Endometrial microvascular endothelial cells (primary cell): ENCODE results near the gene GDF7. TPM values are rescaled to one million over a fixed set of nuclear protein-coding genes. Genes with fewer than 3 reads are reported as not detected.

ENCODE experiments used
- in situ Hi-C: cut with HindIII; loops from 2 replicates; pipeline ENCODE4 v1.10.0; 2017; ENCODE audit warnings: low sequenced_read_pairs, low pct_unique_long_range_greater_than_20kb; ENCODE audit errors: inconsistent ontology term
- total RNA-seq: library from RNA; depleted of rRNA; stranded (reverse); fragments of >200 nt; gene quantifications from one replicate; pipeline ENCODE4 v1.2.3, GENCODE V29; 2015; ENCODE audit errors: inconsistent ontology term

Gene GDF7
- total RNA-seq, 1 donor from 2014 or later: 0.09 TPM

DNA sequence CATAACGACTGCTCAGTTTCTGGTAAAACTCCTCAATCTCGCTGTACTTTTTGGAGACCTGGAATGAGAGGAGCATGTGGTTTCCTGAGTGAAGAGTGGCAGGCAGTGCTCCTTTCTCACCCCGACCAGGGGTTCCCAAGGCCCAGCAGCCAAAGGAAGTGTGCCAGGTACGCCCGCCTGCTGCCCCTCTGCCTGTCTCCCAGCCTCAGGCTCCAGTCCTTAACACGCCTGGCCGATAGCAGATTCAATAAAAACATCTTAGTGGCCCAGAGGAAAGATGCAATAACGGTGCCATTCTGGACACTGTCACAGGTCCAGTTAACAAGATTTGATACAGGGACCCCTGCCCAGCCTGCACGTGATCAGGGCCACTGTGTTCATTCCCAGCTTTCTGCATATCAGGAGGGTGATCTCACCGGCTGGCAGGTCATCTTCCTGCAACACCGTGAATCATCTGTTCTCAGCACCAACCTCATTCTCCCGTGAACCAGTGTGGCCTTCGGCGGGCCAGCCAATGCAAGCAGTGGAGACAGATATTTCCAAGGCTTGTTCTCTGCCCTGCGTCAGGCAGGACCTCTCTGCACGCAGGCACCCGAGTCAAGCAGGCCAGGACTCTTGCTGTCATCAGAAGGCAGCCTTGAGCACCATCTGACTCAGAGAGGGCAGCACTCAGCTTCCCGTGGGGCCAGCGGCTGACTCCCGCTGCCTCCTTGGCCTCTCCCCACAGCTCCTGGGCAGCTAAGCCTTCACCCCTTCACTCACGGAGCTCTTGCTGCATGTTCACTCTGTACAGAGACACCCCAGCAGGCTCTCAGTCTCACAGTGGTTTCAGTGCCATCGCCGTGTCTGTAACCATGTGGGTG lies 25.6 kb upstream of the GDF7 start:
- in situ Hi-C loops: no loop called here

DNA sequence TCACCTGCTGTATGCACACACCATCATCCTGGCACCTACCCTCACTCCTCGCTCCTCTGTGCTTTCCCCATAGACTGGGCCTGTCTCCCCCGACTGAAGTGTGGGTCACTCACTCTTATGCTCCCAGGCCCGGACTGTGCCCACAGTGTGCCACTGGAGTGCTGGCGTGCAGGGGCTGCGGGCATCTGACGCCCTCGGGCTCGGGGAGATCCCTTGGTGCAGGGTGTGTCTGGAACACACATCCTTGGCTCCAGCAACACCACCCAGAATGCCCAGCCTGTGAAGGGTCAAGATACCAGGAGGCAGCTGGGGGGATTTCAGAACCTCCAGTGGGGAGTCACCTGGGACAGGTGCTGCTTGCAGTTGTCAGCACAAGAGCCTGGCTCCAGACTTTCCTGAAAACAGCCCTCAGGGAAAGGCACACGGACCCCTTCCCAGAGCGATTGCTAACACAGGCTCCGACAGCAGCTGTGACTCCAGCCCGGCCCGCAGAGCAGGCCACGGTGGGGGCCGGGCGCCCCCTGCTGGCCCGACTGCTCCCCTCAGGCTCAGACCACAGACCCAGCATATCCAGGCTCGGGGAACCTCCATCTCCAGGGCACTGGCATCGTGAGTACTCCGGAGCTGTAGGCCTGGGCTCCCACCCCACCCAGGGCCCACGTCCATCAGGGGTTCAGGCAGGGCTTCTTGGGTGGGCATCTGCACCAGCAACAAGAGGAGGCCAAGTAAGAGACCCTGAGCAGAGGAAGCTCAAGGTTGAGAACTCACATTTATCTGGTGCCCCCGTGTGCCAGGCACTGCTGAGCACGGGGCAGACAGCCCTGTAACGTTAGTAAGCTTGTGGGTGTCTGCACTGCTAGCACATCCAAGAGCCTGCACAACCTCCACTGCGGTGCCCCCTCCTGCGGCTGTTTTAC lies 24.6 kb upstream of the GDF7 start:
- in situ Hi-C loops: no loop called here

DNA sequence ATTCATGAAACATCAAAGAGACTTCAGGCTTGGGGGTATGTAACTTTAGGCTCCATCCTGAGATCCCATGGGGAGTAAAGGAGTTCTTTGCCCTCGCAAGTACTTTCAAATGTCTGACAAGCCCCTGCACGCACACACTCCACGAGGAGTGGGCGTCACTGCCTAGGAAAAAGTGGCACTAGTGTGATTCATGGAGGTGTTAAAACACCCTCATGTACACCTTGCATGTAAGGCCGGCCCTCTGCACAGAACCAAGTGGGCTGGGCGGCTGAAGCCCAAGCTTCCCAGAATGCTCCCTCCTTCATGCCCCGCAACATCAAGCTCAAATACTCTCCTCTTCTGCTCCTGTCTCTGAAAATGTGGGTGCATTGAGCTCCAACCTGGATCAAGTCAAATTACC lies 23.9 kb upstream of the GDF7 start:
- in situ Hi-C loops: no loop called here

DNA sequence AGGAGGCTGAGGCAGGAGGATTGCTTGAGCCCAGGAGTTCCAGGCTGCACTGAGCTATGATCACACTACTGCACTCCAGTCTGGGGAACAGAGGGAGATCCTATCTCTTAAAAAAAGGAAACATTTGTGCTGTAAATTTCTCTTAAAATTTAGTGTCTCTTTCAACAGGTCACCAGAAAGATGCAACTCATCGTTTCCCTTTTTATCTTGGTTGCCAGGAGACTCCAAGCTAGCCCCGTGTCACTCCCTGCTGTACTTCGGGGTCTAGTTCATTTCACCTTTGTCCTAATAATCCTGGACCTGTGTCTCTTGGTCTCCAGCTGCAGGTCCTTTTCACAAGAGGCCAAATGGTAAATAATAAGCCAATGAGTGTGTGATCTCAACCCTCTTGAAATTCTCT lies 23.1 kb upstream of the GDF7 start:
- in situ Hi-C loops: no loop called here

DNA sequence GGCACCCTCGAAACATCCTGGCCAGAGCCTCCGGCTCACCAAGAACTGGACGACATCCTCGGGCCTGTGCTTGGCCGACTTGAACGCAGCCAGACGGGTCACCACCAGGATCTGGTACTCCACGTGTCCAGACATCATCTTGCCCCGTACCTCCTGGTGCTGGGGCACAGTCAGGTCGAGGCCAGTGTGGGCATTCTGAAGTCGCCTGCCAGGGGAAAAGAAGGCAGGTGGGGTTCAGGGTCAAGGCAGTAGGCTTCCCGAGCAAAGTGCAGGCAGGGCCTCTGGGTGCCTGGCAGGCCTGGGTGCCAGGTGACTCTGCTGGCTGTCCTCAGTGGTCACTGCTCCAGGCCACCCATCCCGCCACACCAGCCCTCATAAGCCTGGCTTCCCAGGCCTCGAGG lies 21.6 kb upstream of the GDF7 start:
- in situ Hi-C loops: loop anchor here (5.0 kb wide), 1 partner anchor 203 kb away; no protein-coding TSS in a partner anchor

DNA sequence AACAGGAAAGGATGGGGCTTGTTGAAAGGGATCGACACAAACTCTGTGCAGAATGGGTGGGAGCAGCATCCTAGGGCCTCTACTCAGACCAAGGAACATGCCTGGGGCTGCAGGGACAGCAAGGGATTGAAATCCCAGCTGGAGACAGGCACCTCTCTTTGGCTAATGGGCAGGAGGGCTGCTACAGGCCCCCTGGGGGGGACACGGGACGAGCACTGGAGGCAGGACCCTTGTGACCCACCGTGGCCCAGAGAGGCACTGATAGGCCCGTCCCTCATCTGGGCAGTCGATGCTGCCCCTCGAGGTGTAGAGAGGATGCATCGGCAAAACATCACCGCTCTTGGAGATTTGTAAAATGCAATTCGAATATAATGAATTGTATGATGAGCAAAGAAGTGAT lies 21.2 kb upstream of the GDF7 start:
- in situ Hi-C loops: loop anchor here (5.0 kb wide), 1 partner anchor 203 kb away; no protein-coding TSS in a partner anchor

DNA sequence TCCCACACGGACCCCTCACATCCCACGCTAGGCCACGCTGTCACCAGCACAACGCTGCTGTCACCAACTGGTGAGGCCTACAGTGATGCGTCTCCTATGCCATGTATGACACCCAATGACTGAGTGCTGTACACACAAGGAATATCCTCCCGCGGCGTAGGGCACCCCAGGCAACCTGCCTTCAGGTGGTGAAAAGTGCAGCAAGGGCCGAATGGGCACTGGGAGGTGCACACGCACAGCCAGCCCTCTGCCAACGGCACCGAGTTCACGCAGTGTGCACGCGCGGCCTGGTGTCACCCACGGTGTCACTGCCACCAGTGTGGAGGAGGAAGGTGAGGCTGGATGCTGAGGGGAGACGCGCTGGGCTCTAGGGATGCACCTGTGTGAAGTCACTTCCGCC lies 20.5 kb upstream of the GDF7 start:
- in situ Hi-C loops: loop anchor here (5.0 kb wide), 1 partner anchor 204 kb away; no protein-coding TSS in a partner anchor

DNA sequence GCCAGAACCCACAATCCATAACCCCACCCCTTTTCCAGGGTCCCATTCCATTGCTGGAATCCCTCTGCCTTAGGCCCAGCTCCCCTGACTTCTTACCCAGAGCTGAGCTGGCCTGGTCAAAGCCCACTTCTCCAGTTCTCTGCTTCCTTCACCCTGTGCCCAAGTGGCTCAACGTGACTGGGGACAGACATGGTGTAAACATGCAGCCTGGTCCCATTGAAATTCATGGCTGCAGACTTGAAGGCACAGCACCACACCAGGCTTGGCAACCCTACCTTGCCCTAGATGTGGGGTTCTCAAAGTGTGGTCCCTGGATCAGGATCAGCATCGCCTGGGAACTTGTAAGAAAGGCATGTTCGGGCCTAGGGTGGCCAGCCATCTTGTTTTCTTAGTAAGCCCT lies 19.7 kb upstream of the GDF7 start:
- in situ Hi-C loops: loop anchor here (5.0 kb wide), 1 partner anchor 205 kb away; no protein-coding TSS in a partner anchor

DNA sequence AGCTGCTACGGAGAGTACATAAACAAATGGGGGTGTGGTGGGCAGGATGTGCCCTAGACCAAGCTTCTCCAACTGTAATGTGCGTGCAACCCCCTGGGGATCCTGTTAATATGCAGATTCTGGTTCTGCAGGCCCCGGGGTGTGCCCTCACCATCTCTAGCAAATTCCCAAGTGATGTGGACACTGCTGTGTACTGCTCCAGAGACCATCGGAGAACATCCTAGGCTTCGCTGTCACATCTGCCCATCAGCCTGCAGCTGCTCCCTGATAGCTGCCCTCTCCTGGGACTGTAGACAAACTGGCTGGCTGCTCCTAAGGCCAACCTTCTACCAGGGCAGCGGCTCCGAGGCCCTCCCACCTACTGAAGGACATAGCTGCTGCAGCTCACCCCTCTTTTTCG lies 19.2 kb upstream of the GDF7 start:
- in situ Hi-C loops: loop anchor here (5.0 kb wide), 1 partner anchor 205 kb away; no protein-coding TSS in a partner anchor

DNA sequence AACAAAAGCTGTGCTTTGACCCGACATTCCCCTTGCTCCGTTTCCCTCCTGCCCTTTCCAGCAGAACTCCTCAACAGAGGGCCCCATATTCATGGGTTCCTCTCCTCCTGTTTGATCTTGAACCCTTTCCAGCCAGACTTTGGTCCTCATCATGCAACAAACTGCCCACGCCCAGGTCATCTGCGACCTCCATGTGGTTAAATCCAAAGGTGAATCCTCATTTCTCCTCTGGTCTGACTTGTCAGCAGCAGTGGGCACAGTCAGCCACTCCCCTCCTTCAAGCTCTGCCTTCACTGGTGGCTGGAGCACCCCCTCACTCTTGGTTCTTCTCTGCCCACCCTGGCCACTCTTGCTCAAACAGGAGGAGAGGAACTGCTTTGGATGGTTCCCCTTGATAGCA lies 18.7 kb upstream of the GDF7 start:
- in situ Hi-C loops: loop anchor here (5.0 kb wide), 1 partner anchor 206 kb away; no protein-coding TSS in a partner anchor

DNA sequence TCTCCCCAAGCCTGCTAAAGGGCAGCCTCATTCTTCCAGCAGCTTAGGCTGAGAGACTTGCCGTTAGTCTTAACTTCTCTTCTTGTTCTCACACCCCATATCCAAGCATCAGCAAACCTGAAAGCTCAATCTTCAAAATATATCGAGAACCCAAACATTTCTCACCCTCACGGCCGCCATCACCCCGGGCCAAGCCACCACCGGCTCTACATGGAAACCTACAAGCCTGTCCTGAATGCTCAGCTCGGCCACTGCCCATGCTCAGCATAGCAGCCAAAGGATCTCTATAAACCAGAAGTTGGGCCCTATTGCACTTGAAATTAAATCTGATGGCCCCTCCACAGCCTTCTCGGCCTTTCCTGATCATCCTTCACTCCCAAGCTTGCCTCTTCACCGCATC lies 18.1 kb upstream of the GDF7 start:
- in situ Hi-C loops: loop anchor here (5.0 kb wide), 1 partner anchor 207 kb away; no protein-coding TSS in a partner anchor

DNA sequence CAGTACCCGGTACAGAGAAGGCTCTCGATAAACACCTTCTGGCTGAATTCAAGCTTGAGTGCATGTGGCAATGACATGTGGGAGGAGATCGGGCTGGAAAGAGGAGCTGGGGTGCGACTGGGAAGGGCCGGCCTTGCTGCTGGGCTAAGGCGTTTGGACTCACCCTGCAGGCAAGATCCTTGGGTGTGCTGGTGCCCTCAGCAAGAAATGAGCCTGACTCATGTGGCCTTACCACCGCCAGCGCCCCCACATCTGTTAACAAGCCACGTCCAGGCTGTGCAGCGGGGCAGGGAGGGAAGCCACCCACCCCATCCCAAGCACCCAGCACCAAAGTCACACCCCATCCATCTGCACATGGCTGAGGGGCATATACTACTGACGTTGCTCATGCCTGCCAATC lies 17.4 kb upstream of the GDF7 start:
- in situ Hi-C loops: loop anchor here (5.0 kb wide), 1 partner anchor 207 kb away; no protein-coding TSS in a partner anchor

DNA sequence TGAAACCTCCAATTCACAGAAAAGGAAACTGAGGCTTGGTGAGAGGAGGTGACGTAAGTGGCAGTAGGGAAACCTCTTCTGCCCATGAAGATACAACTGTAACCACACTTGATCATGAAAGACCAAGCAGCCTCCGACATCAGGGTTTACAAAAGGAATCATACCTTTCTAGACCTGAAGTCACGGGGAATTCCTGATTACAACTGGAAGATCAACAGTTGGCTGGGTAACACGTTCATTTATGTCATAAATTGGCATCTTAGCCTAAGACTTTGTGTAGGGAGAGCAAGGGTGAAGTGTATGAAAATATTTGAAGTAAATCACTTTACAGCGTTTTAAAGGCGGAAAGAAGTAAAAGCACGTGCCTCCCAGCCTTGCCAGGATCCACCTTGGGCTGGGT lies 17.0 kb upstream of the GDF7 start:
- in situ Hi-C loops: loop anchor here (5.0 kb wide), 1 partner anchor 208 kb away; no protein-coding TSS in a partner anchor

DNA sequence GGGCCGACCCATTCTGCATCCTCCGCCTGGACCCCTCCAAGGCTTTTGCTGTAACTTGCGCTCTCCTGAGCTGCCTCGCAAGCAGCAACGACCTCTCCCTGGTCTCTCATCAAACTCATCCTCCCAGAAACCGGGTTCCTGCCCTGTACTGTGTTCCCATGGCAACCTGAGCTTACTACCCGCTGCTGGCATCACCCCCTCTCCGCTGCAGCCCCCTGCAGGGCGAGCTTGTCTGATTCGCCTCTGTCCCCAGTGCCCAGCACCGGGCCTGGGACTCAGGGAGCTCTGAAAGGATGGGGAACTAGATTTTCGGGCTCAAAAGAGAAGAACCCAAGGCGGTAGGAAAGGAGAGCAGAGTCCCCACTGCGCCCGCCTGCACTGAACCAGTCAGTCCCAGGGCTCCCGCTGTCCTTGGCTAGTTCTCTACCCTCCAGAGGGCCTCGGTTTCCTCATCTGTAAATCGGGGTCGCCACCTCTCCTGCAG lies 16.5 kb upstream of the GDF7 start:
- in situ Hi-C loops: no loop called here

DNA sequence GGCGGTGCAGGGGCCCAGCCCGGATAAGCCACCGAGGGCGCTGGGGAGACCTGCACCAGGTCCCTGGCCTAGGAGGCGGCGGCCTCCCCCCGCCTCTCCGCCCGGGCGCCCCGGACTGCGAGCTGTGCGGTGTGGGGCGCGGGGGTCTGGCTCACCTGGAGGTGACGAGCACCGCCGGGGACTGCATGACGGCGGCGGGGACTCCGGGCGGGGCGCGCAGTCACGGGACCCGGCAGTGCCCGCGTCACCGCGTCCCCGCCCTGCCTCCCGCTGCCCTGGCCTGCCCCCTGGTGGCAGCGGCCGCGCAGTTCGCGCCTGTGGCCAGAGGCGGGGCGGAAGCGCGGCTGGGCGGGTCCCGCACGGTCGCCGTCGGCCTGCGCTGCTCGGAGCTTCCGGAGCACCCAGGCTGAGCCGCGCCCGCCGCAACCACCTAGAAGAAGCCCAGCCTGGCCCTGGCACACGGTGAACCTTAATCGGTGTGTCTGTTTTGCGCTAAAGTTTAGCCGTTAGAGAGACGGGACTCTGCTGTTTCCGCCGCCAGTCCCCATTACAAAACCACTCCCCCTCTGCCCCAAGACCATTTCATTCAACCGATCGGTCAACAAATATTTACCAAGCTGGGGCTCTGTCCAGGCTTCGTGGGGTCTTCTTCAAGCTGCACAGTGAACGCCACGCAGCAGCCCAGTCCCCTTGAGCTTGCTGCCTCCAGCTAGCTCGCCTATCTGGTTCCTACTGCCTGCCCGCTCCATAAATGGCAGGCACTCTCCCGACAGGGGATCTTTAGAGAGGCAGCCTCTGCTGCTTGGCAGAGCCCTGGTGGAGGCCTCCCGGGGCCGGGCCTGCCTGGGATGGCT lies 15.8 kb upstream of the GDF7 start, which contains the start of gene HS1BP3:
Gene HS1BP3, minus strand, starts transcription at position 222 of the 854 bp plus-strand sequence. Its CDS starts 35 bp downstream, at position 187.
- in situ Hi-C loops: no loop called here

DNA sequence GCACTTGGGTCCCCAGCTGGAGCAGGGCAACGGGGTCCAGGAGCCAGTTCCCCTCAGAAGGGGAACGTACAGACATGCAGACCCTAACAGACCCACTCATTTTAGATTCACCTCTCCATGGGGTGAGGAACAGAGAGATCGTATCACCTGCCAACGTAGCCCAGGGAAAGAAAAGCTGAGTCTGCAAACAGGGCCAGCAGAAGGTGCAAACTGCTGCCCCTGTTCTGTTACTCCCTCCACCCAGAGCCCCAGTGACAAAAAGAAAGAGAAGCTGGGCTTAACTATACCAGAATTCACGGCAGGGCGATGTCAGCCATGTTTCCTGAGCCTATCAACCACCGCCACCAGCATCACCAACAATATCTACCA lies 15.2 kb upstream of the GDF7 start:
- in situ Hi-C loops: no loop called here

DNA sequence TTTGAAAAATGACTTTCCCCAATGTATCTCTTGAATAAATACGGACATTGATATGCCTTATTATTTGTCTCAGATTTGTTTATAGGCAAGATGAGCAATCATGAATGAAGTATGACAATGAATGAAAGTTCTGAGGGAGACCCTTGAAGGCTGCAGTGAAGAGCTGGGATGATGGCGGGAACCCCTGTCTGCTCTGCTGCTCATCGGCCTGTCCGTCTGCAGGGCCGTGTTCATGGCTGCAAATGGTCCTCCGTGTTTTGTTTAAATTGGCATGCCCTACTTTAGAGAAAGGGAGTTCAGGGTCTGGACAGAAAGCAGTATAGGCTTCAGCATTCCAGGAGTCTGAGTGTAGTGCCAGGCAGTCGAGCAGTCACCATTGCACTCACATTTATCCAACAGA lies 14.8 kb upstream of the GDF7 start:
- in situ Hi-C loops: no loop called here
